ENCODE results near the gene SLC9A9.

Gene SLC9A9

GRCh38 chr3:143837076-143837475, 11.2 kb downstream of the SLC9A9 start:
- Histone ChIP-seq H3K9me3 (no peaks in the 10 kb centered on the region), H3K36me3 (no peaks in the 10 kb centered on the region), H3K27me3 (peaks cover 27% of the 10 kb centered on the region), H3K4me3 (ENCODE audit: low read depth, low read length) (no peak overlapping the region), H3K4me1 (no peaks in the 10 kb centered on the region)
- no peak for DNase-seq
- TF ChIP-seq CTCF (IDR thresholded peaks at IDR 0.05; ENCODE audit: low read depth, low read length), result no peak

DNA sequence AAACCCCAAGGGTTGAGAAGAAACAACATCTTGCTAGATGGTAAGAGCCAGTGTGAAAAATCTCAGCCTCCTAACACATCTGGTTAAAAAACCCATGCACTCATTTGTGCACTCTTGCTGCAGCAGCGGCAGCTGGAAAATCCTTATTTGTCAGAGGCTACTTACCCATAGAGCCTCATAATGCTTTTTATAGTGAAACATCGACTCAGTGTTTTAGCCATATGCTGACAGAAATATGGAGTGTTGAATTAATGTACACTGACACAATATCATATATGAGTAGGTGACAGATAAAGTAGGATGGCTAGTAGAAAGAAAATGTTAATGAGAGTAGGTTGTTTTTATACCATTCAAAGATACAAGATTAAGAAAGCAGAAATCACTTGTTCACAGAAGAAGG, 13.0 kb downstream of the SLC9A9 start:
- H3K4me1 ChIP-seq, result no peaks in the 10 kb centered on the region
- DNase-seq, result no peak
- no peaks in the 10 kb centered on the region for H3K9me3 ChIP-seq
- H3K4me3 ChIP-seq (ENCODE audit: low read depth, low read length), result no peak overlapping the region
- TF ChIP-seq CTCF (IDR thresholded peaks at IDR 0.05; ENCODE audit: low read depth, low read length), result no peak
- peaks cover 24% of the 10 kb centered on the region for H3K27me3 ChIP-seq
- no peaks in the 10 kb centered on the region for H3K36me3 ChIP-seq

DNA sequence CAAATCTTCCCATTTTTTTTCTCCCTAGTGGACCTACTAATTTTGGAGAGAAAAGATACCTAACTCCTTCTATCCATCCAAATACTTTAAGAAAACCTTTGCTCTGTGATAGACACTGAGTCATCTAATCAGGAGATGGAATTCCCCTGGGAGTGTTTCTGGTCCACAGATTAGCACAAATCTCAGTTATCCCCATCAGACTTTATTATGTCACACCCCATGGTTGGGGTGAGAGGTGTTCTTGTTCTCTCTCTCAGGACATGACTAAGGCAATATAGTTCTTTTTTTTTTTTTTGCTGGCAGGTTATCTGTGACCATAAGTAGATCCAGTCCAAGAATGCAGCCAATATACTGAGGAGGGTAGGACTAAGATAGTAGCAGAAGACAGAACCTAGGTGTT, 15.8 kb downstream of the SLC9A9 start:
- no peak for TF ChIP-seq CTCF (IDR thresholded peaks at IDR 0.05; ENCODE audit: low read depth, low read length)
- Histone ChIP-seq H3K4me1 (no peaks in the 10 kb centered on the region), H3K36me3 (no peaks in the 10 kb centered on the region), H3K27me3 (peaks cover 20% of the 10 kb centered on the region), H3K9me3 (no peaks in the 10 kb centered on the region), H3K4me3 (ENCODE audit: low read depth, low read length) (no peak overlapping the region)
- DNase-seq, result no peak

DNA sequence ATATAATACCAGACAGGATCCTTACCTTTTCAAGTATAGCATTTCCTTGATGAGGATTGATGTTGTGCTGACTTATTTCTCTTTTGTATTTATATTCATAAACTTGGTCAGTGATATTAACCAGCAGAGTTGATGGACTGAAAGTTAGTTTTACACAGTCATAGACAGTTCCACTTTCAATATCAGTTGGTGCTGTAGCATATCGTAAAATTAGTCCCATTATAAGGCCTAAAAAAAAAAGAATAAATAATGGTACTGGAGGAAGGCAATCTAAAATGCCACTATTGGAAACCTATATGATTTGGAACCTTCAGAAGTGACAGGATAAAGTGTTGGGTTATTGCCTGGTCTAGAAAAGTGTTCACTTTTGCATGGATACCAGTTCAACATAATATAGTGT, 16.3 kb downstream of the SLC9A9 start:
- H3K9me3 ChIP-seq, result no peaks in the 10 kb centered on the region
- no peaks in the 10 kb centered on the region for H3K36me3 ChIP-seq
- no peak overlapping the region for H3K4me3 ChIP-seq (ENCODE audit: low read depth, low read length)
- DNase-seq, result no peak
- H3K27me3 ChIP-seq, result peaks cover 19% of the 10 kb centered on the region
- H3K4me1 ChIP-seq, result no peaks in the 10 kb centered on the region
- TF ChIP-seq CTCF (IDR thresholded peaks at IDR 0.05; ENCODE audit: low read depth, low read length), result no peak

- H3K9me3 ChIP-seq, result no peaks in the 10 kb centered on the region
- H3K4me3 ChIP-seq (ENCODE audit: low read depth, low read length), result no peak overlapping the region
- no peaks in the 10 kb centered on the region for H3K4me1 ChIP-seq
- TF ChIP-seq CTCF (IDR thresholded peaks at IDR 0.05; ENCODE audit: low read depth, low read length), result no peak
- H3K36me3 ChIP-seq, result no peaks in the 10 kb centered on the region
- peaks cover 16% of the 10 kb centered on the region for H3K27me3 ChIP-seq
- no peak for DNase-seq
Measured at GRCh38 chr3:143831208-143831607, 17.1 kb downstream of the SLC9A9 start.

DNA sequence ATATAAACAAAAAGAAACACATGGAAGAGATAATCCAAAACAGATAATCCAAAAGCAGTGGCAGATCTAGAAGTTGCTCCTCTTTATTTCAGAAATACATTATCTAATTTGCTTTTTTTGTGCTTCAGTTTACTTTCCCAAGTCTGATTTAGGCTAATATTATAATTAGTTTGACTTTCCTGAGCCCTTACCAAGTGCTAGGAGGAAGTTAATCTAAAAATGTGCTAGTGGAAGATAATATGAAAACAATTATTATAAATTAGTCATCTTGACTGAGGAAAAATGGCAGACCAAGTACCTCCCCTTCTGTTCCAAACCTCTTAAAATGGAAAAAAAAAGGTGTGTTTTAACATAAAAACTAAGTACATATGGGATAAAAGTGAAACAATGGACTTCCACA, 17.5 kb downstream of the SLC9A9 start:
- Histone ChIP-seq H3K27me3 (peaks cover 15% of the 10 kb centered on the region), H3K4me3 (ENCODE audit: low read depth, low read length) (no peak overlapping the region), H3K9me3 (no peaks in the 10 kb centered on the region), H3K36me3 (no peaks in the 10 kb centered on the region), H3K4me1 (no peaks in the 10 kb centered on the region)
- TF ChIP-seq CTCF (IDR thresholded peaks at IDR 0.05; ENCODE audit: low read depth, low read length), result no peak
- no peak for DNase-seq

All from BE2C (cell line).